A549 (cell line): ENCODE results near the gene EPS8L2. TPM values are rescaled to one million over a fixed set of nuclear protein-coding genes. Genes with fewer than 3 reads are reported as not detected.

ENCODE experiments used
- ATAC-seq, 2 experiments: fragments of 200-7000 bp in 1 of 2; fragments of >200 bp in 1 of 2; cut with Nextera tagmentation in 1 of 2; cut with Tn5 transposase in 1 of 2; 3 replicates each; pipeline versions ENCODE4 v1.8.0 to v1.9.1; 2018 to 2020; ENCODE audit warnings: mild to moderate bottlenecking in 1 of 2, moderate library complexity in 1 of 2
- CTCF ChIA-PET: fragments of 300-600 bp; sonication (Branson Sonifier 250); formaldehyde crosslinking; extraction: SDS; loops from one replicate; lab custom pipeline; 2021; ENCODE audit warnings: antibody characterized with exemption, inconsistent platforms; lab: Yijun Ruan, JAX
- POLR2A ChIA-PET: fragments of 350-600 bp; formaldehyde crosslinking; extraction: SDS; loops from one replicate; lab custom pipeline; 2021; ENCODE audit warnings: antibody characterized with exemption, inconsistent platforms; lab: Yijun Ruan, JAX
- DNase-seq, 2 experiments: peaks; one replicate each; pipeline versions ENCODE4 v3.0.0 to v3.0.0-alpha.2; 2011 to 2016; ENCODE audit warnings: low read depth in 1 of 2, low spot score in 1 of 2
- FAIRE-seq: peaks from 2 replicates; lab custom pipeline; 2011; peaks lifted over from hg19 to GRCh38; lab: Jason Lieb, UNC
- H3K27ac ChIP-seq, 2 experiments: fragments of >200 bp; sonication (Bioruptor Twin); formaldehyde crosslinking; 3 replicates each; pipeline ENCODE4 v1.5.1; 2016 to 2017
- H3K4me1 ChIP-seq: fragments of >200 bp; sonication (Bioruptor Twin); formaldehyde crosslinking; 3 replicates; pipeline ENCODE4 v1.6.1; 2016
- H3K4me2 ChIP-seq: fragments of >200 bp; sonication (Bioruptor Twin); formaldehyde crosslinking; 3 replicates; pipeline ENCODE4 v1.6.1; 2016
- H3K4me3 ChIP-seq: fragments of >200 bp; sonication (Bioruptor Twin); formaldehyde crosslinking; 3 replicates; pipeline ENCODE4 v1.5.1; 2016
- H3K9me3 ChIP-seq: fragments of >200 bp; sonication (Bioruptor Twin); formaldehyde crosslinking; 3 replicates; pipeline ENCODE4 v1.6.1; 2016
- BHLHE40 ChIP-seq: IDR thresholded peaks from 2 replicates; pipeline ENCODE4 v1.6.1; 2012; ENCODE audit warnings: low read depth, low read length, inconsistent platforms
- CBX2 ChIP-seq: fragments of 200-600 bp; sonication (generic); IDR thresholded peaks from 2 replicates; pipeline ENCODE4 v1.6.1; 2016; ENCODE audit warnings: low read depth, mild to moderate bottlenecking, borderline replicate concordance
- CBX8 ChIP-seq: fragments of 200-600 bp; sonication (generic); IDR thresholded peaks from 2 replicates; pipeline ENCODE4 v1.6.1; 2016
- CHD2 ChIP-seq: fragments of 150-350 bp; IDR thresholded peaks from 2 replicates; pipeline ENCODE4 v1.6.1; 2014; ENCODE audit warnings: low read length; ENCODE audit not compliant: partially characterized antibody
- CHD4 ChIP-seq: fragments of 200-600 bp; sonication (generic); IDR thresholded peaks from 2 replicates; pipeline ENCODE4 v1.6.1; 2016; ENCODE audit warnings: antibody characterized with exemption, mild to moderate bottlenecking, borderline replicate concordance
- EHF ChIP-seq: fragments of 250-450 bp; sonication (Bioruptor Pico); IDR thresholded peaks from 2 replicates; pipeline ENCODE4 v1.5.0; 2020; ENCODE audit warnings: mild to moderate bottlenecking
- ESRRA ChIP-seq: fragments of 150-350 bp; IDR thresholded peaks from 2 replicates; pipeline ENCODE4 v1.6.1; 2014; ENCODE audit warnings: mild to moderate bottlenecking, low read length, borderline replicate concordance
- FOSB ChIP-seq: fragments of 250-450 bp; sonication (Bioruptor Pico); IDR thresholded peaks from 2 replicates; pipeline ENCODE4 v1.5.0; 2020; ENCODE audit warnings: mild to moderate bottlenecking, moderate library complexity
- FOSL2 ChIP-seq, 2 experiments: fragments of 450-650 bp in 1 of 2; fragments of >200 bp in 1 of 2; sonication (Bioruptor Twin) in 1 of 2; formaldehyde crosslinking; IDR thresholded peaks; 2 replicates each; pipeline versions ENCODE4 v1.5.0 to v1.6.1; 2016 to 2020; ENCODE audit warnings: mild to moderate bottlenecking in 1 of 2, moderate library complexity in 1 of 2
- HDAC2 ChIP-seq: fragments of 200-600 bp; sonication (generic); IDR thresholded peaks from 2 replicates; pipeline ENCODE4 v1.6.1; 2016
- HEYL ChIP-seq: fragments of 250-450 bp; sonication (Bioruptor Pico); IDR thresholded peaks from 2 replicates; pipeline ENCODE4 v1.8.0; 2021; ENCODE audit warnings: mild to moderate bottlenecking, moderate library complexity
- HOXB13 ChIP-seq: fragments of 250-450 bp; sonication (Bioruptor Pico); IDR thresholded peaks from 2 replicates; pipeline ENCODE4 v1.5.0; 2020; ENCODE audit warnings: low read depth, mild to moderate bottlenecking, moderate library complexity
- JUNB ChIP-seq: fragments of >200 bp; sonication (Bioruptor Twin); formaldehyde crosslinking; IDR thresholded peaks from 2 replicates; pipeline ENCODE4 v1.6.1; 2016
- KDM1A ChIP-seq: fragments of 200-600 bp; sonication (generic); IDR thresholded peaks from 2 replicates; pipeline ENCODE4 v1.6.1; 2016; ENCODE audit warnings: low read depth, mild to moderate bottlenecking
- MAFK ChIP-seq: fragments of 450-650 bp; IDR thresholded peaks from 2 replicates; pipeline ENCODE4 v1.6.1; 2014; ENCODE audit not compliant: partially characterized antibody
- MAZ ChIP-seq: fragments of 150-350 bp; IDR thresholded peaks from 2 replicates; pipeline ENCODE4 v1.6.1; 2014; ENCODE audit warnings: antibody characterized with exemption, low read depth, low read length, borderline replicate concordance
- NFE2L2 ChIP-seq: fragments of 150-350 bp; conservative IDR thresholded peaks from 2 replicates; pipeline ENCODE4 v1.6.1; 2014; ENCODE audit warnings: low read length
- NPAS2 ChIP-seq: fragments of 250-450 bp; sonication (Bioruptor Pico); IDR thresholded peaks from 2 replicates; pipeline ENCODE4 v1.8.0; 2022; ENCODE audit warnings: mild to moderate bottlenecking, moderate library complexity, borderline replicate concordance
- NR3C1 ChIP-seq: fragments of >200 bp; sonication (Bioruptor Twin); formaldehyde crosslinking; IDR thresholded peaks from 3 replicates; pipeline ENCODE4 v1.6.1; 2017
- POLR2A ChIP-seq: IDR thresholded peaks from 2 replicates; pipeline ENCODE4 v1.6.1; 2012; ENCODE audit warnings: mild to moderate bottlenecking, low read length
- RARB ChIP-seq: fragments of 250-450 bp; sonication (Bioruptor Pico); IDR thresholded peaks from 2 replicates; pipeline ENCODE4 v1.8.0; 2021; ENCODE audit warnings: mild to moderate bottlenecking, moderate library complexity
- RFX5 ChIP-seq: fragments of 450-650 bp; IDR thresholded peaks from 2 replicates; pipeline ENCODE4 v1.7.1; 2014; ENCODE audit warnings: antibody characterized with exemption, mild to moderate bottlenecking, moderate library complexity
- RNF2 ChIP-seq: fragments of 200-600 bp; sonication (generic); IDR thresholded peaks from 2 replicates; pipeline ENCODE4 v1.6.1; 2016; ENCODE audit warnings: low read depth, mild to moderate bottlenecking, antibody characterized with exemption, moderate library complexity, borderline replicate concordance
- ZSCAN20 ChIP-seq: fragments of 250-450 bp; sonication (Bioruptor Pico); IDR thresholded peaks from 2 replicates; pipeline ENCODE4 v1.8.0; 2022; ENCODE audit warnings: mild to moderate bottlenecking, moderate library complexity
- WGBS: methylation state at CpG from one replicate; pipeline ENCODE4 v1.1.6; 2017; ENCODE audit errors: missing lambda C conversion rate; 5-methylcytosine and 5-hydroxymethylcytosine counted together
- polyA plus RNA-seq, 4 experiments: library from polyadenylated mRNA; depleted of rRNA in 3 of 4; stranded (reverse); fragments of >200 nt; fragmentation: RNase III in 1 of 4; extraction: RNeasy Plus Mini Kit Qiagen cat#74134 plus additional on column Dnase treatment in 1 of 4; gene quantifications; 2 replicates in 3 of 4; 3 replicates in 1 of 4; pipeline ENCODE4 v1.2.3, GENCODE V29; 2011 to 2017
- TF ChIP-seq, protein P1 (sequence below): fragments of >200 bp; sonication (Bioruptor Twin); formaldehyde crosslinking; IDR thresholded peaks from 3 replicates; pipeline ENCODE4 v1.5.1; 2016
- TF ChIP-seq, protein P2 (sequence below): fragments of 250-450 bp; sonication (Bioruptor Pico); IDR thresholded peaks from 2 replicates; pipeline ENCODE4 v1.5.0; 2020; ENCODE audit warnings: low read depth, mild to moderate bottlenecking, moderate library complexity
- TF ChIP-seq, protein P3 (sequence below): IDR thresholded peaks from 2 replicates; pipeline ENCODE4 v1.6.1; 2012; ENCODE audit warnings: low read depth, borderline replicate concordance

Gene EPS8L2
- polyA plus RNA-seq, 2 of the 4 experiments (the other 2 are of a cell fraction): 60.7 to 154 TPM

DNA sequence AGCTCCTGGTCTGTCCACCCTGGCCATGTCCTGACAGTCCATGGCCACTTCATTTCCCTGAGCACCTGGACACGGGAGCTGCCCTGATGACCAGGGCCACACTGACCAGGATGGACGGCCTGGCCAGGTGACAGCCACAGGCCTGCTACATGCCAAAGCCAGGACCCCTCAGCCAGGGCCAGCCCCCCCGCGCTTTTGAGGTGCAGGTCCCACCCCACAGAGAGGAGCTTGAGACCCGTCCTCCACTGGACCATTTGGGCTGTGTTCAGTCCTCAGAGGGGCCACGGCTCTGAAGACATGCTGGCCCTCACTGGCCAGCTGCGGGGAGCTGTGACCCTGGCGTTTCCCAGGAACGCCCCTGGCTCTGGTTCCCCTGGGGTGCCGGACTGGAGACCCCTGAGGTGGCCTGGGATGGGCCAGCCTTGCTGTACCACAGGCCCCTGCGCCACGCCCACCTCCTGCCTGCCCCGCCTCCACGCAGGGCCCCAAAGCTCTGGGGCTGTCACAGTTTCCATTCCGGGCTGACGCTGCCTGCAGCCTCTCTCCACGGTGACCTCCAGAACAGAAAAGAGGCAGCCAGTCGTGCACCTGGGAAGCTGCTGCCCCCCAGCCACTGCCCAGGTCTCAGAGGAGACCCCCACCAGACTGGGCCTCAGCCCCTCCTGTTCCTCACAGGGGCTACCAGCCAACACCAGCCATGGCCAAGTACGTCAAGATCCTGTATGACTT, 18.2 kb downstream of the EPS8L2 start:
- TF ChIP-seq, protein P1, sequence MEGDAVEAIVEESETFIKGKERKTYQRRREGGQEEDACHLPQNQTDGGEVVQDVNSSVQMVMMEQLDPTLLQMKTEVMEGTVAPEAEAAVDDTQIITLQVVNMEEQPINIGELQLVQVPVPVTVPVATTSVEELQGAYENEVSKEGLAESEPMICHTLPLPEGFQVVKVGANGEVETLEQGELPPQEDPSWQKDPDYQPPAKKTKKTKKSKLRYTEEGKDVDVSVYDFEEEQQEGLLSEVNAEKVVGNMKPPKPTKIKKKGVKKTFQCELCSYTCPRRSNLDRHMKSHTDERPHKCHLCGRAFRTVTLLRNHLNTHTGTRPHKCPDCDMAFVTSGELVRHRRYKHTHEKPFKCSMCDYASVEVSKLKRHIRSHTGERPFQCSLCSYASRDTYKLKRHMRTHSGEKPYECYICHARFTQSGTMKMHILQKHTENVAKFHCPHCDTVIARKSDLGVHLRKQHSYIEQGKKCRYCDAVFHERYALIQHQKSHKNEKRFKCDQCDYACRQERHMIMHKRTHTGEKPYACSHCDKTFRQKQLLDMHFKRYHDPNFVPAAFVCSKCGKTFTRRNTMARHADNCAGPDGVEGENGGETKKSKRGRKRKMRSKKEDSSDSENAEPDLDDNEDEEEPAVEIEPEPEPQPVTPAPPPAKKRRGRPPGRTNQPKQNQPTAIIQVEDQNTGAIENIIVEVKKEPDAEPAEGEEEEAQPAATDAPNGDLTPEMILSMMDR: no peak
- TF ChIP-seq RFX5: no peak
- TF ChIP-seq CBX2: no peak
- TF ChIP-seq RARB: no peak
- no peak for TF ChIP-seq MAZ
- TF ChIP-seq FOSL2 (IDR thresholded peaks at IDR 0.05): no peak
- TF ChIP-seq FOSL2 (CRISPR knock-in tag; IDR thresholded peaks at IDR 0.05): no peak
- TF ChIP-seq BHLHE40: no peak
- TF ChIP-seq EHF: no peak
- TF ChIP-seq JUNB: no peak
- TF ChIP-seq HEYL (CRISPR knock-in tag): no peak
- TF ChIP-seq CBX8: no peak
- no peak for TF ChIP-seq HOXB13 (CRISPR knock-in tag)
- no peak for TF ChIP-seq MAFK
- TF ChIP-seq, protein P2, sequence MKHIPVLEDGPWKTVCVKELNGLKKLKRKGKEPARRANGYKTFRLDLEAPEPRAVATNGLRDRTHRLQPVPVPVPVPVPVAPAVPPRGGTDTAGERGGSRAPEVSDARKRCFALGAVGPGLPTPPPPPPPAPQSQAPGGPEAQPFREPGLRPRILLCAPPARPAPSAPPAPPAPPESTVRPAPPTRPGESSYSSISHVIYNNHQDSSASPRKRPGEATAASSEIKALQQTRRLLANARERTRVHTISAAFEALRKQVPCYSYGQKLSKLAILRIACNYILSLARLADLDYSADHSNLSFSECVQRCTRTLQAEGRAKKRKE: no peak
- TF ChIP-seq NFE2L2: no peak
- TF ChIP-seq FOSB: no peak
- no peak for TF ChIP-seq CHD4
- TF ChIP-seq, protein P3, sequence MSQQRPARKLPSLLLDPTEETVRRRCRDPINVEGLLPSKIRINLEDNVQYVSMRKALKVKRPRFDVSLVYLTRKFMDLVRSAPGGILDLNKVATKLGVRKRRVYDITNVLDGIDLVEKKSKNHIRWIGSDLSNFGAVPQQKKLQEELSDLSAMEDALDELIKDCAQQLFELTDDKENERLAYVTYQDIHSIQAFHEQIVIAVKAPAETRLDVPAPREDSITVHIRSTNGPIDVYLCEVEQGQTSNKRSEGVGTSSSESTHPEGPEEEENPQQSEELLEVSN: no peak
- TF ChIP-seq CHD2: no peak
- POLR2A ChIA-PET: no interaction called here
- Histone ChIP-seq H3K27ac (no peak overlapping the region), H3K4me3 (no peak overlapping the region), H3K4me2 (no peak overlapping the region), H3K9me3 (no peaks in the 10 kb centered on the region), H3K4me1 (peaks cover 49% of the 10 kb centered on the region)
- DNase-seq: no peak
- no peak for FAIRE-seq
- no peak for ATAC-seq
- 89% methylated on average over 11 of the region's 19 CpGs for WGBS
- CTCF ChIA-PET: interaction anchor here (0.7 to 20.1 kb wide), 24 partner anchors 9 to 192 kb away, joined by 3 to 599 read pairs (median 7); partner anchors contain the start of genes DEAF1, EPS8L2, TALDO1 and TMEM80

DNA sequence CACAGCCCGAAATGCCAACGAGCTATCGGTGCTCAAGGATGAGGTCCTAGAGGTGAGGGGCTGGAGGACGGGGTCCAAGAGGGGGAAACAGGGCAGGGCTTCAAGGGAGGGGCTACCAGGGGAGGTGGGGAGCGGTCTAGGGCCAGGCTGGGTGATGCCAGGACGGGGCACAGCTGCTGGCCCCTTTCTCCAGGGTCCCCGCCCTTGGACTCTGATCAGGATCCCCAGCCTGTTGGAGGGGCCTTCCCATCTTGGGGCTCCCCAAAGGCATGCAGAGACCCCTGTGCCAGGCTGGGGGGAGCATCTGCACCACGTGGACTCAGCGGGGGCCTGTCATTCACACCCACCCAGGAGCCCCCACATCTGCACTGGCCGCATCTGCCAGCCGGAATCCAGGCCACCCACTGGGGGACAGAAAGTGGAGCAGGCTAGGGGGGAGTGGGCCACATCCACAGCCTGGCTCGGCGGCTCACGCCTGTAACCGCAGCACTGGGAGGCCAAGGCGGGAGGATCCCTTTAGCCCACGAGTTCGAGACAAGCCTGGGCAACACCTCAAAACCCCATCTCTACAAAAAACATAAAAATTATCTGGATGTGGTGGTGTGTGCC, 18.9 kb downstream of the EPS8L2 start:
- POLR2A ChIA-PET: no interaction called here

More for the DNA sequence above, 18.9 kb downstream of the EPS8L2 start:
- H3K9me3 ChIP-seq: no peaks in the 10 kb centered on the region
- FAIRE-seq (no peak), ATAC-seq (no peak), DNase-seq (no peak)
- TF ChIP-seq POLR2A (no peak), RFX5 (no peak), NR3C1 (no peak), KDM1A (no peak), NPAS2 (CRISPR knock-in tag) (no peak), HOXB13 (CRISPR knock-in tag) (no peak), ZSCAN20 (CRISPR knock-in tag) (no peak), ESRRA (no peak), FOSL2 (IDR thresholded peaks at IDR 0.05) (no peak), FOSL2 (CRISPR knock-in tag; IDR thresholded peaks at IDR 0.05) (no peak), RNF2 (no peak), HDAC2 (no peak)
- TF ChIP-seq, protein P3: no peak
- TF ChIP-seq, protein P1: no peak
- WGBS: 87% methylated on average over 17 of the region's 18 CpGs
- peak overlapping the region in 1 of 2 experiments; percentile 35; a peak in 2 of 6 replicates for H3K27ac ChIP-seq
- H3K4me1 ChIP-seq: peaks cover 56% of the 10 kb centered on the region
- CTCF ChIA-PET: interaction anchor here (0.7 to 20.1 kb wide), 16 partner anchors 8 to 169 kb away, joined by 3 to 599 read pairs (median 17); partner anchors contain the start of genes DEAF1, EPS8L2, TALDO1 and TMEM80
- no peak overlapping the region for H3K4me3 ChIP-seq
- H3K4me2 ChIP-seq: no peak overlapping the region
